ENCODE data around the gene NFU1. TPM values are rescaled to one million over a fixed set of nuclear protein-coding genes. Genes with fewer than 3 reads are reported as not detected.

NFU1 gene
- total RNA-seq, 1 donor from 2014 or later = 41.4 TPM

DNA sequence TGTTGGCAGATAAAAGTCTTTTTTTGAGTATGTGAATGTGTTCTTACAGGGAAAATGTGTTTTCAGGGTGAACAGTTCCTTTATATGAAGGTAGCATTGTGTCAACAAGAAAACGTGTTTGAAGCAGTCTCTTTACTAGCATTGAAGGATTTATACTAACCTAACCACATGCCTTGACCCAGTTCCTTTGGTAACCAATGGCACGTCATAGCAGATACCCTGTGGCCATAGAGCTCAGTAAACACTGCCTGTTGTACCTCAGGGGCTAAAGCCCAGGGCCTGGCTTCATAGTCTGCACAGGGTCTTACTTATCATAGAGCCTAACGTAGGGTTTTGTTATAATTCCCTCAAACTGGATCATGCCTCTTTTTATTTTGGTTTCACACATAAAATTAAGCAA lies 32.1 kb upstream of the NFU1 start:
- Mint-ChIP-seq H3K27ac (ENCODE audit: unreplicated experiment) (no peak overlapping the region), H3K27me3 (ENCODE audit: unreplicated experiment) (no peaks in the 10 kb centered on the region), H3K4me3 (ENCODE audit: unreplicated experiment) (no peak overlapping the region), H3K36me3 (ENCODE audit: unreplicated experiment) (peaks cover 15% of the 10 kb centered on the region), H3K9me3 (ENCODE audit: unreplicated experiment) (no peaks in the 10 kb centered on the region), H3K4me1 (ENCODE audit: unreplicated experiment) (peaks cover 2% of the 10 kb centered on the region)
- no peak for DNase-seq (ENCODE audit: extremely low spot score, unreplicated experiment)
- TF ChIP-seq, protein P1, sequence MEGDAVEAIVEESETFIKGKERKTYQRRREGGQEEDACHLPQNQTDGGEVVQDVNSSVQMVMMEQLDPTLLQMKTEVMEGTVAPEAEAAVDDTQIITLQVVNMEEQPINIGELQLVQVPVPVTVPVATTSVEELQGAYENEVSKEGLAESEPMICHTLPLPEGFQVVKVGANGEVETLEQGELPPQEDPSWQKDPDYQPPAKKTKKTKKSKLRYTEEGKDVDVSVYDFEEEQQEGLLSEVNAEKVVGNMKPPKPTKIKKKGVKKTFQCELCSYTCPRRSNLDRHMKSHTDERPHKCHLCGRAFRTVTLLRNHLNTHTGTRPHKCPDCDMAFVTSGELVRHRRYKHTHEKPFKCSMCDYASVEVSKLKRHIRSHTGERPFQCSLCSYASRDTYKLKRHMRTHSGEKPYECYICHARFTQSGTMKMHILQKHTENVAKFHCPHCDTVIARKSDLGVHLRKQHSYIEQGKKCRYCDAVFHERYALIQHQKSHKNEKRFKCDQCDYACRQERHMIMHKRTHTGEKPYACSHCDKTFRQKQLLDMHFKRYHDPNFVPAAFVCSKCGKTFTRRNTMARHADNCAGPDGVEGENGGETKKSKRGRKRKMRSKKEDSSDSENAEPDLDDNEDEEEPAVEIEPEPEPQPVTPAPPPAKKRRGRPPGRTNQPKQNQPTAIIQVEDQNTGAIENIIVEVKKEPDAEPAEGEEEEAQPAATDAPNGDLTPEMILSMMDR (IDR thresholded peaks at IDR 0.05) = no peak

DNA sequence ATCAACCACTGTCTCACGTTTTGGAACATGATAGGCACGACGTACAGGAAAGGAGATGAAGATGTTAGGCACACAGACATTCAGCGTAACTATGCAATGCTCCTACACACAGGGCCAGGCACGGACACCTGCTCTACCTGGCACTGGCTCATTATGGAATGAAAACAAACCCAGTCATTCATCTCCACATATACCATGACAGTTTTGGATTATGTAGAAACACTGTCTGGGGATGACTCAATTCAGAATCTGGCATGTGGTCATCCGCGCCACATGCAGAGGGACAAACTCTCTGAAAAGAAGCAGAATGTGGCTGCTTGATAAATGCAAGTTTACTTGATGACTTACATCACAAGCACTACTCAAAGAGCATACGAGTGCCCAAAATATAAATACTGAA lies 29.5 kb upstream of the NFU1 start:
- Mint-ChIP-seq H3K27me3 (ENCODE audit: unreplicated experiment) (no peaks in the 10 kb centered on the region), H3K9me3 (ENCODE audit: unreplicated experiment) (no peaks in the 10 kb centered on the region), H3K36me3 (ENCODE audit: unreplicated experiment) (peaks cover 25% of the 10 kb centered on the region), H3K27ac (ENCODE audit: unreplicated experiment) (no peak overlapping the region), H3K4me3 (ENCODE audit: unreplicated experiment) (no peak overlapping the region), H3K4me1 (ENCODE audit: unreplicated experiment) (peaks cover 2% of the 10 kb centered on the region)
- DNase-seq (ENCODE audit: extremely low spot score, unreplicated experiment) = no peak
- TF ChIP-seq, protein P1 (IDR thresholded peaks at IDR 0.05) = no peak

DNA sequence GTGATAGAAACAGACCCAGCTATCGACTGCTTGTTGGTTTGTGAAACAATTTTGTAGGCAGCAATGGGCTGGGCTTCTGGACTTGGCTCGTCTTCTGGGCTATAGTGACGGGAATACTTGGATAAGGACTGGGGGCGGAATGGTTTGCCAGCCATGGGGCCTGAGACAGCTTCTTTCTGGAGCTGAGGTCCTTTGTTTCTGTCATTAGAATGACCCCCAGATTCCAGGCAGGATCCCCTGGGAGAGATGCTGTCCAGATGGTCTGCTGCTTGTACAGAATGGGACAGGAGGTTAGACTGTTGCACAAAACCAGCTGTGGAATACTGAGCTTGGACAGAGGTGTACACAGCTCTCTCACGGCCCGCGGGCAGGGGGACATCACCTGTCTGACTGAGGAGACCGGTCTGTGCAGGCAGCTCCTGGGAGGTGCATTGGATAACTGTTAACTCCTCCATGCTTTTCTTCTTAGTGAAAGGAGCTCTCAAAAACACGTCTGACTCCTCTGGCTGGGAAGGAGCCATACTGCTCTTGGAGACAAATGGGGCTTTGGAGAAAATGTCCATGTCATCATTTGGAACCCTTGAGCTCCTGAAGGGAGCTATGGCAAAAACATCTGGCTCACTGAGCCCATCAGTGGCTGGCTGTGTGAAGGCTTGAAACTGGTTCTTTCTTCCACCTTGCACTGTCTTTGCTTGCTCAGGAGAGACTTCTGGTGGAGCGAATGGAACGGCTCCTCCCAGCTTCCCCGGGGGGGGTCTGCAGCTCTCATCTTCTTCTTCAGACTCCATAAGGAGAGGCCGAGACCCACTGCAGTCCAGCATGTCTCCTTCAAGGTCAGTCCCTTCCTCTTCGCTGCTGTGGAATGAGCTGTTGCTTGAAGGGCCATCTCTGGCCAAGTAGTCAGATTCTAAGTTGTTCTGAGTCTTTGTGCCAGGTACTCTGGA lies 28.6 kb upstream of the NFU1 start:
- no peak for DNase-seq (ENCODE audit: extremely low spot score, unreplicated experiment)
- Mint-ChIP-seq H3K4me1 (ENCODE audit: unreplicated experiment) (peaks cover 2% of the 10 kb centered on the region), H3K27me3 (ENCODE audit: unreplicated experiment) (no peaks in the 10 kb centered on the region), H3K4me3 (ENCODE audit: unreplicated experiment) (no peak overlapping the region), H3K9me3 (ENCODE audit: unreplicated experiment) (no peaks in the 10 kb centered on the region), H3K36me3 (ENCODE audit: unreplicated experiment) (peaks cover 26% of the 10 kb centered on the region), H3K27ac (ENCODE audit: unreplicated experiment) (no peak overlapping the region)
- TF ChIP-seq, protein P1 (IDR thresholded peaks at IDR 0.05) = no peak

DNA sequence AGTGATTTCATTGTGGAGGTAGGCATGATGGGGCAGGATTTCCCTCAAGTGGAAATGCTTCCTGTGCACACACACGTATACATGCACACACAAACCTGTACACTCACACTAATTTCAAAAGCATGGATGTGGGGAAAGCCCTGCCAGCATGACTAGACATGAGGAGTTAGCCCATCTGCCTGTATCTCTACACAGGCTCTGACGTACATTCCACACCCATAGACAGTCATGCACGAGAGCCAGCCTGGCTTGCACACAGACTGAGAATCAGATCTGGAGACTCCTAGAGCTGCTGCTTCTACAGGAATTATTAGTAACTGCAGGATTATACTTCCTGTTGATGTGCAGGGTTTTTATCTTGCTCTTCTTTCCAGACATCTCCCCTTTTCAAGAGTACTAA lies 27.3 kb upstream of the NFU1 start:
- Mint-ChIP-seq H3K4me3 (ENCODE audit: unreplicated experiment) (no peak overlapping the region), H3K4me1 (ENCODE audit: unreplicated experiment) (peaks cover 2% of the 10 kb centered on the region), H3K27ac (ENCODE audit: unreplicated experiment) (no peak overlapping the region), H3K36me3 (ENCODE audit: unreplicated experiment) (peaks cover 26% of the 10 kb centered on the region), H3K27me3 (ENCODE audit: unreplicated experiment) (no peaks in the 10 kb centered on the region), H3K9me3 (ENCODE audit: unreplicated experiment) (no peaks in the 10 kb centered on the region)
- no peak for DNase-seq (ENCODE audit: extremely low spot score, unreplicated experiment)
- TF ChIP-seq, protein P1 (IDR thresholded peaks at IDR 0.05) = no peak

DNA sequence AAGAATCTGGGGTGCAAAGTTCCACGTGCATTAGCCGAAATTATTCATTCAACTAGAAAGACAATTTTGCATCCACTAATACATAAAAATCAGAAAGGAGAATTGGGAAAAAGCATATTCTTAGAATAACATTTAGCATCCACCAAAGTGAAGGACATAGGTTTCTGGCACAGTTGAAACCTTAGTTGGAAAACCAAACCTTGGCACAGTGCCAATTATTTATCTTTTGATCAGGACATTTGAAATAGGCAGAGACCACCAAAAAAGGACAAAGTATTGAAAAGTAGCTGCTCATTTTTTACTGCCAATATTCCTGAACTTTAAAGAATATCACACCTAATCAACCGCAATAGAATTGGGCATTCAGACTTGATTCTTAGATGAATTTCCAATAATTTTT lies 25.5 kb upstream of the NFU1 start:
- H3K4me3 Mint-ChIP-seq (ENCODE audit: unreplicated experiment) = no peak overlapping the region
- no peak for DNase-seq (ENCODE audit: extremely low spot score, unreplicated experiment)
- peaks cover 2% of the 10 kb centered on the region for H3K4me1 Mint-ChIP-seq (ENCODE audit: unreplicated experiment)
- TF ChIP-seq, protein P1 (IDR thresholded peaks at IDR 0.05) = no peak
- no peak overlapping the region for H3K27ac Mint-ChIP-seq (ENCODE audit: unreplicated experiment)
- H3K9me3 Mint-ChIP-seq (ENCODE audit: unreplicated experiment) = no peaks in the 10 kb centered on the region
- no peaks in the 10 kb centered on the region for H3K27me3 Mint-ChIP-seq (ENCODE audit: unreplicated experiment)
- peaks cover 26% of the 10 kb centered on the region for H3K36me3 Mint-ChIP-seq (ENCODE audit: unreplicated experiment)
